ENCODE data around the gene DPP10.

- TF ChIP-seq ZNF384 (IDR thresholded peaks at IDR 0.05) (no peak), SP1 (IDR thresholded peaks at IDR 0.05) (no peak)
Observed at GRCh38 chr2:115161771-115162493, 719.5 kb downstream of the DPP10 start.
